Aorta (tissue), 5 donors: ENCODE measurements around the gene MRPS6. TPM values are rescaled to one million over a fixed set of nuclear protein-coding genes. Genes with fewer than 3 reads are reported as not detected.
A peak's percentile ranks its signal among the peaks of the same experiment; 100 is the strongest.

ENCODE experiments used
- ATAC-seq: fragments of 200-7000 bp; cut with Tn5 transposase; one replicate; pipeline ENCODE4 v1.9.1; 2022; ENCODE audit warnings: moderate library complexity; ENCODE audit not compliant: low FRiP score
- DNase-seq, 2 donors: peaks; one replicate each; pipeline ENCODE4 v3.0.0-alpha.2; 2020
- H3K27ac ChIP-seq, 2 donors: one replicate each; pipeline ENCODE4 v1.5.1; 2013; ENCODE audit warnings: low read length in 2 of 2, mild to moderate bottlenecking in 2 of 2, moderate library complexity in 2 of 2, control low read depth in 1 of 2, inconsistent platforms in 1 of 2, low read depth in 1 of 2
- H3K27me3 ChIP-seq, 2 donors: one replicate each; pipeline ENCODE4 v1.6.1; 2013; ENCODE audit warnings: control low read depth in 1 of 2, low read length in 1 of 2, mild to moderate bottlenecking in 1 of 2, moderate library complexity in 1 of 2; ENCODE audit not compliant: insufficient read depth in 2 of 2, control insufficient read depth in 1 of 2
- H3K36me3 ChIP-seq, 2 donors: one replicate each; pipeline ENCODE4 v1.6.1; 2013; ENCODE audit warnings: control low read depth in 1 of 2, low read length in 1 of 2, mild to moderate bottlenecking in 1 of 2; ENCODE audit not compliant: insufficient read depth in 2 of 2, control insufficient read depth in 1 of 2
- H3K4me1 ChIP-seq, 2 donors: one replicate each; pipeline ENCODE4 v1.6.1; 2013; ENCODE audit warnings: low read length in 2 of 2, control low read depth in 1 of 2, mild to moderate bottlenecking in 1 of 2, moderate library complexity in 1 of 2; ENCODE audit not compliant: insufficient read depth in 2 of 2, control insufficient read depth in 1 of 2
- H3K4me3 ChIP-seq, 2 donors: one replicate each; pipeline ENCODE4 v1.5.1; 2013; ENCODE audit warnings: low read length in 2 of 2, control low read depth in 1 of 2, mild to moderate bottlenecking in 1 of 2
- H3K9me3 ChIP-seq: one replicate; pipeline ENCODE4 v1.6.1; 2013; ENCODE audit warnings: mild to moderate bottlenecking, low read length; ENCODE audit not compliant: control insufficient read depth
- WGBS, 2 donors: extraction: QIAGEN DNeasy Blood & Tissue Kit; methylation state at CpG; one replicate each; pipeline ENCODE4 v1.1.7; 2013; 5-methylcytosine and 5-hydroxymethylcytosine counted together
- intact Hi-C, 2 donors: fragments of 100-400 bp; cut with DNase I; formaldehyde crosslinking; loops; one replicate each; pipeline versions ENCODE4 v1.14.2 to v1.15.0; 2022
- polyA plus RNA-seq, 2 donors: library from polyadenylated mRNA; stranded (reverse); fragments of 200-250 nt; gene quantifications; one replicate each; pipeline ENCODE4 v1.2.3, GENCODE V29; 2013
- total RNA-seq, 2 donors: library from RNA; stranded (reverse); fragmentation: NEBNext Ultra II Directional; extraction: Animal tissue kit (Norgen Biotek cat#: 25700); gene quantifications; one replicate each; pipeline ENCODE4 v1.2.1, GENCODE V29; 2021
- donor health status: healthy with polysubstance abuse.
- donor health status: Bipolar disorder and iron deficiency.
- donor health status: DM: no; HTN: no; CAD: no.
- donor health status: DM: no; HTN: no; CAD: no.
- donor health status: DM: yes; HTN: yes; CAD: no.

Gene MRPS6
- total and polyA plus RNA-seq, 4 donors: 78.4 to 137 (median 106) TPM

DNA sequence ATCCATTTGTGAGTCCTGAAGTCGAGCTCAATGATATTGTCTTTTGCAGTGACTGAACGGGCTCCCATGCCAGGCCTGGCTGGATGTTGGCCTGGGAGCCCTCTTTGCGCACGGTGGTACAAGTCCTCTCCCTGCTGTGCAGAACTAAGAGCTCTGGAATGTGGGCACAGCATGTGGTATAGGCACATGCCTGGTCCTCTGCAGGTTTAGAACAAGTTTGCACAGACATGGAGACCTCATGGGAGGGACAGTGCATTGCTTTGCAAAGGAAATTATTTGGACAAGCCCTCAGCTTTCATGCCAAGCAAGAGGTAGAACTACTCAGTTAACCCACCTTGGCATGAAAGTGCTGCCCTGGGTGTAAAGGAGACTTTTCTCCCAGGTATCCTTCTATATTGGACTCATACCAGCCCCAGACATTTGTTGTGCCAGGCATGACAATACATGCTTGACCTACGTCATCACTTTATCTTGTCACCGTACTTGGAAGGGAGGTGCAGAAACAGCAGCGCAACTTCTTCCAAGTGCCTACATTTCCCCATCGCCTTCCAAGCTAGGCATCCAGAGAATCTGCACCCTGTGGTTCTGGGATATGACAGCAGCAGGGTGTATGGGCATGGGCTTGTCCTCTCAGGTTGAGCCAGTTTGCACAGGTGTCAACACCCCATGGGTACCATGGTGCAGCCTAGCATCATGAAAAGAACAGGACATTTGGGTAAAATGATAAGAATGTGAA is 37.6 kb upstream of the MRPS6 start:
- no peaks in the 10 kb centered on the region for H3K4me1 ChIP-seq
- ATAC-seq: no peak
- no peaks in the 10 kb centered on the region for H3K36me3 ChIP-seq

DNA sequence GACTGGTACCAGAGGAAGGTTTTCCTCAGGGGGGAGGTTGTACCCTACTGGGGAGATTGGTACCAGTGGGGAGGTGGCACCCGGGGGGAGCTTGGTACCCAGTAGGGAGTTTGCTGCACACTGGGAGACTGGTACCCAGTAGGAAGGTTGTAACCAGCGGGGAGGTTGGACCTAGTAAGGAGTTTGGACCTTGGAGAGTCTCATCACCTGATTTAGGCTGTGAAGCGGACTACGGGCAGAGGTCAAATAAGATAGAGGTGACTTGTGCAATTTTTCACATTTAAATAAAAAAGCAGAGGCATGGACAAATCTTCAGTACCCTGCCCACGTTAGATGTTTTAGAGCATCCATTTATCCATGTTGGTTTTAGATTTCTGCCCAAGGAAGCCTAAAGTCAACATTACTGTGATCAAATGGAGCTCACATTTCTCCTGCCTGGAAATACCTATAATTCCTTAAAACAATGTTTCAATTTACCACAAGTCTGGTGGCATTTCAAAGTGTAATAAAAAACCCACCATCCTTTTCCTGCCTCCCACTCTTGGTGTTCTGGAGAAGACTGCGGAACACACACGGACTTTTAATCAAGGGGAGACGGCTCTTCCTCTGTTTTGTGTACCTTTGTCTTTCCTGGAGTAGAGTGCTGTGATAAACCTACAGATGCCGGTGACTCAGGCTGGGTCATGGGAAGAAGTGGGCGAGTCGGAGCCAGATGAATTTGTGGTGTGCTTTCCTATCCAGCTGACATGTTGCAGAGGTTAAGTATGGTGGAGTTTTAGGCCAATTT is 36.2 kb upstream of the MRPS6 start:
- no peaks in the 10 kb centered on the region for H3K9me3 ChIP-seq
- no peaks in the 10 kb centered on the region for H3K27me3 ChIP-seq
- no peak for ATAC-seq
- WGBS, 2 donors: 91 to 95% methylated on average over 11 of the region's 11 CpGs
- no peak overlapping the region for H3K4me3 ChIP-seq
- DNase-seq: no peak
- intact Hi-C loops: no loop called here
- no peaks in the 10 kb centered on the region for H3K4me1 ChIP-seq
- no peaks in the 10 kb centered on the region for H3K36me3 ChIP-seq
- H3K27ac ChIP-seq: no peak overlapping the region

More for the DNA sequence above, 37.6 kb upstream of the MRPS6 start:
- H3K27me3 ChIP-seq: no peaks in the 10 kb centered on the region
- no peak overlapping the region for H3K4me3 ChIP-seq
- H3K27ac ChIP-seq: no peak overlapping the region
- 93% methylated on average over 8 of the region's 8 CpGs for WGBS, 2 donors
- intact Hi-C loops: no loop called here
- no peak for DNase-seq
- no peaks in the 10 kb centered on the region for H3K9me3 ChIP-seq

DNA sequence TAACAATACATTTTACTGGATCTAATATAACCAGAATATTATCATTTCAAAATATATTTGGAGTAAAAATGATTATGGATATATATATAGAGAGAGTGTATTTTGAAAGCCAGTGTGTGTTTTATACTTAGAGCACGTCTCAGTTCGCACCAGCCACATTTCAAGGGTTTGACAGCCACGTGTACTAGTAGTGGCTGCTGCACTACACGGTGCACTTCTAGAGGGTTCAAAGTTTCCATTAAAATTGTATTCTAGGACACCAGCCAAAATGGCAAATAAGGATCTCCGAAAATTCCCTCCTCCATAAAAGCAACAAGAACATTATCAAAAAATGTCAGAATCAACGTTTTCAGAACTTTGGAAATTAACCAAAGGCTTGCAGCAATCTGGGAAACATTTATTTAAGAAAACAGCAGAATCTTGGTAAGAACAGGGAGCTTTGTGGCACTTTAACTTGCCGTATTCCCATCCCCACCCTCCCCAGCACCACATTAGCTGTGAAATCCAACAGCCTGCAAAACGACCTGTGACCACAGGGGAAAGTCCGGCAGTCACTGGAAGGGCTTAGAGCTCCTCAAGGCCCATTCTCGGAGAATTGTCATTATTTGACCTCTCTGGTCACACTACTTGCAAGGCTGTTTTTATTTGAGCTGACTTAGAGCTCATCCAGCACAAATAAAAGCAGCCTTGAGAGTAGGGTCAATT is 33.5 kb upstream of the MRPS6 start:
- 5 to 6% methylated on average over 10 of the region's 10 CpGs for WGBS, 2 donors

DNA sequence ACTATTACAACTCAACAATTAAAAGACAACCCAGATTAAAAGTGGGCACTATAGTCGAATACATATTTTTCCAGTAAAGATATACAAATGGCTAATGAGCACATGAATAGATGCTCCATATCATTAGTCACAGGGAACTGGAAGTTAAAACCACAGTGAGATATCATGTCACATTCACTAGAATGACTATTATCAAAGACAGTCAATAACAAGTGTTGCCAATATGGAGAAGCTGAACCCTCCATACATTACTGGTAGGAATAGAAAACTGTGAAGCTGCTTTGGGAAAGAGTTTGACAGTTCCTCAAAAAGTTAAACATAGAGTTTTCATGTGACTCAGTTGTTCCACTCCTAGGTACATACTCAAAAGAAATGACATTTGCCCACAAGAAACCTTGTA is 30.6 kb upstream of the MRPS6 start:
- 90 to 95% methylated on average over 1 of the region's 1 CpG for WGBS, 2 donors
- no peaks in the 10 kb centered on the region for H3K36me3 ChIP-seq
- ATAC-seq: no peak
- H3K27me3 ChIP-seq: no peaks in the 10 kb centered on the region
- intact Hi-C loops: no loop called here
- H3K4me3 ChIP-seq: no peak overlapping the region
- no peak for DNase-seq
- no peaks in the 10 kb centered on the region for H3K4me1 ChIP-seq
- H3K27ac ChIP-seq: no peak overlapping the region
- no peaks in the 10 kb centered on the region for H3K9me3 ChIP-seq

More for the DNA sequence above, 33.5 kb upstream of the MRPS6 start:
- DNase-seq: peak in 1 of 2 donors; percentile 55
- Histone ChIP-seq H3K4me3 (no peak overlapping the region), H3K36me3 (no peaks in the 10 kb centered on the region), H3K27ac (no peak overlapping the region), H3K27me3 (no peaks in the 10 kb centered on the region), H3K4me1 (no peaks in the 10 kb centered on the region), H3K9me3 (no peaks in the 10 kb centered on the region)
- intact Hi-C loops: no loop called here
- ATAC-seq: no peak

DNA sequence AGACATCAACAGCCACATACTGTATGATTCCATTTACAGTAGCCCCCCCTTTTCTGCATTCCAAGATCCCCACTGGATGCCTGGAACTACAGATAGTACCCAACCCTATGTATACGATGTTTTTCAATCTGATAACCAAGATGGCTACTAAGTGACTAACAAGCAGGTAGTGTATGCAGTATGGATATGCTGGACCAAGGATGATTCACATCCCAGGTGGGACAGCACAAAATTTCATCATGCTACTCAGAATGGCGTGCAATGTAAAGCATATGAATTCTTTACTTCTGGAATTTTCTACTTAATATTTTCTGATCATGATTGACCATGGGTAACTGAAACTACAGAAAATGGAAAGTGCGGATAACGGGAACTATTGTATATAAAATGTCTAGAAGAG is 30.0 kb upstream of the MRPS6 start:
- Histone ChIP-seq H3K4me3 (no peak overlapping the region), H3K9me3 (no peaks in the 10 kb centered on the region), H3K4me1 (no peaks in the 10 kb centered on the region), H3K36me3 (no peaks in the 10 kb centered on the region), H3K27me3 (no peaks in the 10 kb centered on the region), H3K27ac (no peak overlapping the region)
- WGBS, 2 donors: 93 to 96% methylated on average over 4 of the region's 4 CpGs
- ATAC-seq: no peak
- intact Hi-C loops: no loop called here
- DNase-seq: no peak

DNA sequence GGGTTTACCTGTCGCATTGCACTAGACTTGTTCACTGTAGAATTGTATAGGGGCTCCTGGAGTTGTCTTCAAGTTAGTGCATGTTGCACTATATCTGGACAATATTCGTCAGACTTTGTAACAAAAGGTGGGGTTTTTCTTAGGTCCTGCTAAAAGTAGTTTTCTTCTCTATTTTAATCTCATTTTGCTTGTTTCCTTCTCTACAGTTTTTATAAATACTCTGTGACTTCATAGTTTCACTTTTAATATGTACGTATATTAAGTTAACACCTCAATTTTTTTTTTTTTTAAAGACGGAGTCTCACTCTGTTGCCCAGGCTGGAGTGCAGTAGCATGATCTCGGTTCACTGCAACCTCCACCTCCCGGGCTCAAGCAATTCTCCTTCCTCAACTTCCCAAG is 26.5 kb upstream of the MRPS6 start:
- H3K36me3 ChIP-seq: no peaks in the 10 kb centered on the region
- no peak overlapping the region for H3K27ac ChIP-seq
- no peaks in the 10 kb centered on the region for H3K9me3 ChIP-seq
- H3K4me1 ChIP-seq: no peaks in the 10 kb centered on the region
- no peak overlapping the region for H3K4me3 ChIP-seq
- DNase-seq (no peak), ATAC-seq (no peak)
- 89 to 93% methylated on average over 6 of the region's 6 CpGs for WGBS, 2 donors
- H3K27me3 ChIP-seq: no peaks in the 10 kb centered on the region
- intact Hi-C loops: no loop called here

DNA sequence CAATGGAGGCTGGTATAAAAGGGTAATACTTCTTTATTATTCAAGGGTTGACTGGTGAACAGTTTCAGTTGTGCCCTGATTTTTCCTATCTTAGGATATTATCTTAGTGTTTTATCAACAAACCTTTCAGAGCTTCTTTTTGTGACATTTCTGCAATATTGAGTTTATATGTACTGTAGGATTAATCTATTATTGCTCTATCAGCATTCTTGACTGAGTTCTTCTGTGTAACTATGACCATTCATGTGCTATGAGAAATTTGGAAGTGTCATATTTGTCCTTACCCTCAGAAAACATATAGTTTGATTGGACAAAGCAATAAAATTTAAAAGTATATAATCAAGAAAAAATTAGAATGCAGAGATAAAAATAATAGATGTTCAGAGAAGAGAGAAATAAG is 25.5 kb upstream of the MRPS6 start:
- ATAC-seq (no peak), DNase-seq (no peak)
- H3K27me3 ChIP-seq: no peaks in the 10 kb centered on the region
- no peak overlapping the region for H3K27ac ChIP-seq
- no peak overlapping the region for H3K4me3 ChIP-seq
- H3K4me1 ChIP-seq: no peaks in the 10 kb centered on the region
- H3K9me3 ChIP-seq: no peaks in the 10 kb centered on the region
- intact Hi-C loops: no loop called here
- no peaks in the 10 kb centered on the region for H3K36me3 ChIP-seq

DNA sequence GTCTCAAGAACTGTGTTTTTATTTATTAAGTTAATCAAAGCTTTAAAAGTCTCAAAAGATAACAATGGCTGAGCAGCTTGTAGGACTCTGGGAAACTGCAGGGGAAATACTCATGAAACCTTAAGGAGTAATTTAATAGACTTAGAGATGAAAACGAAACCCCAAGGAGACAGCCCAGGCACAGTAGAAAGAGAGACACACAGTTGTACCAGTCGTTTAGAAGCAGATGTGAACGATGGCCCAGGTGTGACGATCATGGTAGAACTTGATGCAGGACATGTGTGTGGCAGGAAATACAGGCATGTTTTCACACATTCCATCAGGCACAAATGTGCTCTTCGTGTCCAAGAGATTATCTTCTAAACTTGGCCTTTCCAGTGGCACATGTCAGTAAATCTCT is 21.2 kb upstream of the MRPS6 start:
- no peaks in the 10 kb centered on the region for H3K36me3 ChIP-seq
- no peaks in the 10 kb centered on the region for H3K9me3 ChIP-seq
- H3K4me3 ChIP-seq: no peak overlapping the region
- ATAC-seq (no peak), DNase-seq (no peak)
- H3K4me1 ChIP-seq: no peaks in the 10 kb centered on the region
- intact Hi-C loops: no loop called here
- no peaks in the 10 kb centered on the region for H3K27me3 ChIP-seq
- H3K27ac ChIP-seq: no peak overlapping the region
- 86 to 88% methylated on average over 5 of the region's 5 CpGs for WGBS, 2 donors
